ENCODE measurements around the gene LRRC58. TPM values are rescaled to one million over a fixed set of nuclear protein-coding genes. Genes with fewer than 3 reads are reported as not detected.

Gene LRRC58
- total and polyA plus RNA-seq, 2 donors from 2014 or later, result 6.4 to 23.1 TPM

DNA sequence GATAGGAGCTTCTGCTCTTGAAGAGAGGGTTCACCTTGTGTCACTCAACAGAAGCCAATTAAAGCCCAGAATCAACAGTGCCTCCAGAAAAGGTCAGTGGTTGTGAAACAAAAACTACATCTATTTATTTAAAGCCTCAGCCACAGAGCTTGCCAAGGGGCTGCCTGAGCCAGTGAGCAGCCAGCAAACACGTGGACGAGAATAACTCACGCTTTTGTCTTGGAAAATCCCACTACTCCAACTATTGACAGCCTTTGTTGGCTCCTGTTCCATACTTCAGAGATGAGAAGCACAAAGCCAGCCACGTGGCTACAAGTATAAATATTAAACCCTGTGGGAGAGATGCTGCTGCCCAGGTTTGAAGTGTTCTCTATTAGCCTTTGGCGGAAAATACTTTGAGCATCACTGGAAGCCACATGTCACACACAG lies 74.4 kb downstream of the LRRC58 start:
- TF ChIP-seq, protein P1, sequence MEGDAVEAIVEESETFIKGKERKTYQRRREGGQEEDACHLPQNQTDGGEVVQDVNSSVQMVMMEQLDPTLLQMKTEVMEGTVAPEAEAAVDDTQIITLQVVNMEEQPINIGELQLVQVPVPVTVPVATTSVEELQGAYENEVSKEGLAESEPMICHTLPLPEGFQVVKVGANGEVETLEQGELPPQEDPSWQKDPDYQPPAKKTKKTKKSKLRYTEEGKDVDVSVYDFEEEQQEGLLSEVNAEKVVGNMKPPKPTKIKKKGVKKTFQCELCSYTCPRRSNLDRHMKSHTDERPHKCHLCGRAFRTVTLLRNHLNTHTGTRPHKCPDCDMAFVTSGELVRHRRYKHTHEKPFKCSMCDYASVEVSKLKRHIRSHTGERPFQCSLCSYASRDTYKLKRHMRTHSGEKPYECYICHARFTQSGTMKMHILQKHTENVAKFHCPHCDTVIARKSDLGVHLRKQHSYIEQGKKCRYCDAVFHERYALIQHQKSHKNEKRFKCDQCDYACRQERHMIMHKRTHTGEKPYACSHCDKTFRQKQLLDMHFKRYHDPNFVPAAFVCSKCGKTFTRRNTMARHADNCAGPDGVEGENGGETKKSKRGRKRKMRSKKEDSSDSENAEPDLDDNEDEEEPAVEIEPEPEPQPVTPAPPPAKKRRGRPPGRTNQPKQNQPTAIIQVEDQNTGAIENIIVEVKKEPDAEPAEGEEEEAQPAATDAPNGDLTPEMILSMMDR (IDR thresholded peaks at IDR 0.05; ENCODE audit: borderline replicate concordance, extremely low read depth, insufficient read depth), result no peak

More for the DNA sequence above, 74.4 kb downstream of the LRRC58 start:
- Histone ChIP-seq H3K36me3 (ENCODE audit: control insufficient read depth in 2 of 3, insufficient read depth in 3 of 3, low read length in 3 of 3) (no peaks in the 10 kb centered on the region), H3K9me3 (ENCODE audit: control insufficient read depth in 2 of 3, insufficient read depth in 1 of 3, low read length in 3 of 3) (no peaks in the 10 kb centered on the region), H3K27me3 (ENCODE audit: control insufficient read depth, insufficient read depth, low read length) (no peaks in the 10 kb centered on the region), H3K27ac (ENCODE audit: low read depth in 2 of 2, low read length in 2 of 2) (no peak overlapping the region), H3K9ac (ENCODE audit: low read length in 3 of 3) (no peak overlapping the region), H3K4me1 (ENCODE audit: control insufficient read depth in 2 of 3, insufficient read depth in 2 of 3, low read depth in 1 of 3, low read length in 3 of 3) (no peaks in the 10 kb centered on the region), H3K4me3 (ENCODE audit: low read length in 3 of 3) (no peak overlapping the region)
- DNase-seq (no peak), FAIRE-seq (no peak)
- intact Hi-C loops (cut with DNase I), result no loop called here

Other genes starting within 250 kb of the LRRC58 start
- gene GPR156, start 64.1 kb downstream of the LRRC58 start, total RNA-seq, result 0.50 TPM
- gene GPR156, start 64.1 kb downstream of the LRRC58 start, polyA plus RNA-seq (ENCODE audit: insufficient read depth, low read depth, low replicate concordance), result 0.17 TPM
- gene FSTL1, start 101.6 kb upstream of the LRRC58 start, total RNA-seq, result 193 TPM
- gene FSTL1, start 101.6 kb upstream of the LRRC58 start, polyA plus RNA-seq (ENCODE audit: insufficient read depth, low read depth, low replicate concordance), result 31.1 TPM
- 109 TPM for gene NDUFB4, start 247.0 kb upstream of the LRRC58 start, total RNA-seq
- 457 TPM for gene NDUFB4, start 247.0 kb upstream of the LRRC58 start, polyA plus RNA-seq (ENCODE audit: insufficient read depth, low read depth, low replicate concordance)

Measured in kidney (tissue), 14 donors.